HG02763 (cell line): ENCODE results near the gene MRGPRF.
"Not testable (repeated sequence)": the region's sequence is repeated elsewhere in the genome, so short reads cannot be mapped to it uniquely, and the experiment has no call there.

Experiments
- ATAC-seq: cut with Tn5 transposase; IDR thresholded peaks from one replicate; pipeline ENCODE4 v1.9.1; 2021; ENCODE audit warnings: mild to moderate bottlenecking, moderate library complexity; ENCODE audit not compliant: unreplicated experiment

Gene MRGPRF

GRCh38 chr11:69004411-69005182 is 8.4 kb downstream of the MRGPRF start:
- ATAC-seq, result no peak

GRCh38 chr11:69003866-69004367 is 9.1 kb downstream of the MRGPRF start:
- no peak for ATAC-seq

- no peak for ATAC-seq
These were observed 9.7 kb downstream of the MRGPRF start for GRCh38 chr11:69003301-69003865.

- no peak for ATAC-seq
These were observed 10.3 kb downstream of the MRGPRF start for GRCh38 chr11:69002570-69003231.

GRCh38 chr11:69002110-69002569 is 10.9 kb downstream of the MRGPRF start:
- ATAC-seq, result no peak

GRCh38 chr11:69001243-69002081 is 11.6 kb downstream of the MRGPRF start:
- ATAC-seq, result no peak

- ATAC-seq, result no peak
These were observed 12.2 kb downstream of the MRGPRF start for GRCh38 chr11:69000831-69001242.

- no peak for ATAC-seq
These were observed 12.7 kb downstream of the MRGPRF start for GRCh38 chr11:69000391-69000790.

- ATAC-seq, result not testable (repeated sequence)
These were observed 13.2 kb downstream of the MRGPRF start for GRCh38 chr11:68999748-69000355.

- no peak for ATAC-seq
These were observed 13.8 kb downstream of the MRGPRF start for GRCh38 chr11:68999093-68999747.

- no peak for ATAC-seq
These were observed 14.6 kb downstream of the MRGPRF start for GRCh38 chr11:68998390-68998911.

GRCh38 chr11:68997995-68998348 is 15.1 kb downstream of the MRGPRF start:
- ATAC-seq, result no peak

GRCh38 chr11:68997124-68997994 is 15.7 kb downstream of the MRGPRF start:
- no peak for ATAC-seq

GRCh38 chr11:68996376-68997123 is 16.5 kb downstream of the MRGPRF start:
- no peak for ATAC-seq

- ATAC-seq, result no peak
These were observed 18.2 kb downstream of the MRGPRF start for GRCh38 chr11:68994894-68995285.

GRCh38 chr11:68994161-68994893 is 18.7 kb downstream of the MRGPRF start:
- no peak for ATAC-seq

GRCh38 chr11:68993546-68993945 is 19.5 kb downstream of the MRGPRF start:
- ATAC-seq, result no peak
